OCI-LY7 (cell line): ENCODE data around the gene DNAAF8. TPM values are rescaled to one million over a fixed set of nuclear protein-coding genes. Genes with fewer than 3 reads are reported as not detected.

Experiments
- BruUV-seq: library from RNA; stranded (reverse); fragments of 400-500 nt; replicated peaks from 2 replicates; lab custom pipeline; 2021; lab: Mats Ljungman, UMichigan
- CTCF ChIA-PET: fragments of 300-600 bp; sonication (Branson Sonifier 250); formaldehyde crosslinking; loops from one replicate; lab custom pipeline; 2022; ENCODE audit warnings: antibody characterized with exemption; ENCODE audit not compliant: unreplicated experiment; lab: Charles Lee
- POLR2A ChIA-PET: fragments of 300-600 bp; sonication (Branson Sonifier 250); formaldehyde crosslinking; loops from one replicate; lab custom pipeline; 2022; ENCODE audit warnings: antibody characterized with exemption; lab: Charles Lee
- DNase-seq: peaks from one replicate; pipeline ENCODE4 v3.0.0-alpha.2; 2015; ENCODE audit warnings: low spot score
- H2AFZ ChIP-seq: fragments of 200-600 bp; sonication (generic), shearing (Covaris generic); 2 replicates; pipeline ENCODE4 v1.6.1; 2014; ENCODE audit warnings: mild to moderate bottlenecking, antibody characterized with exemption, low read length, moderate library complexity
- H3K27ac ChIP-seq: fragments of 200-600 bp; sonication (generic); 2 replicates; pipeline ENCODE4 v1.5.1; 2014; ENCODE audit warnings: mixed run types, low read depth, mild to moderate bottlenecking, moderate library complexity, low read length, inconsistent platforms; ENCODE audit not compliant: poor library complexity, severe bottlenecking
- H3K36me3 ChIP-seq: fragments of 200-600 bp; sonication (generic); 2 replicates; pipeline ENCODE4 v1.6.1; 2014; ENCODE audit warnings: mild to moderate bottlenecking, antibody characterized with exemption, low read length, moderate library complexity, mixed read lengths; ENCODE audit not compliant: insufficient read depth
- H3K4me1 ChIP-seq: fragments of 200-600 bp; sonication (generic); 2 replicates; pipeline ENCODE4 v1.5.1; 2014; ENCODE audit warnings: mild to moderate bottlenecking, low read length; ENCODE audit not compliant: insufficient read depth, poor library complexity, severe bottlenecking
- H3K4me2 ChIP-seq: fragments of 200-600 bp; sonication (generic); 2 replicates; pipeline ENCODE4 v1.6.1; 2014; ENCODE audit warnings: mild to moderate bottlenecking, low read length
- H3K4me3 ChIP-seq: fragments of 200-600 bp; sonication (generic); 2 replicates; pipeline ENCODE4 v1.5.1; 2014; ENCODE audit warnings: mild to moderate bottlenecking, low read depth, low read length; ENCODE audit not compliant: poor library complexity, severe bottlenecking
- H3K79me2 ChIP-seq: fragments of 200-600 bp; sonication (generic); 2 replicates; pipeline ENCODE4 v1.6.1; 2016; ENCODE audit warnings: low read depth, mild to moderate bottlenecking, low read length, moderate library complexity, mixed read lengths; ENCODE audit not compliant: insufficient read depth
- H3K9me2 ChIP-seq: fragments of 200-600 bp; sonication (generic); 2 replicates; pipeline ENCODE4 v1.6.1; 2016; ENCODE audit warnings: mild to moderate bottlenecking, low read length, mixed read lengths; ENCODE audit not compliant: insufficient read depth
- H3K9me3 ChIP-seq: fragments of 200-600 bp; sonication (generic); 2 replicates; pipeline ENCODE4 v1.6.1; 2014; ENCODE audit warnings: mild to moderate bottlenecking, mixed run types, low read length, mixed read lengths
- H4K20me1 ChIP-seq: fragments of 200-600 bp; sonication (generic); 2 replicates; pipeline ENCODE4 v1.6.1; 2014; ENCODE audit warnings: mild to moderate bottlenecking, antibody characterized with exemption, low read length, moderate library complexity, mixed read lengths; ENCODE audit not compliant: insufficient read depth
- EZH2phosphoT487 ChIP-seq: fragments of 200-600 bp; sonication (generic); IDR thresholded peaks from 2 replicates; pipeline ENCODE4 v1.6.1; 2018; ENCODE audit warnings: low read depth, borderline replicate concordance, mild to moderate bottlenecking, mixed run types, antibody characterized with exemption, low read length, moderate library complexity, mixed read lengths
- intact Hi-C: fragments of 100-400 bp; cut with micrococcal nuclease; formaldehyde crosslinking; loops from one replicate; pipeline ENCODE4 v1.10.0; 2022; ENCODE audit not compliant: unreplicated experiment
- total RNA-seq, 2 experiments: library from RNA; depleted of rRNA in 1 of 2; stranded (reverse); fragments of >200 nt in 1 of 2; shearing (Covaris generic) in 1 of 2; gene quantifications; 2 replicates each; pipeline ENCODE4 v1.2.3, GENCODE V29; 2014 to 2022
- TF ChIP-seq, protein P1 (sequence below): fragments of 200-600 bp; sonication (generic); conservative IDR thresholded peaks from 2 replicates; pipeline ENCODE4 v1.5.1; 2014; ENCODE audit warnings: mild to moderate bottlenecking, antibody characterized with exemption, low read length, moderate library complexity, mixed read lengths

Gene DNAAF8
- total RNA-seq, 2 experiments from 2014 or later, result 0.38 to 1.1 TPM

DNA sequence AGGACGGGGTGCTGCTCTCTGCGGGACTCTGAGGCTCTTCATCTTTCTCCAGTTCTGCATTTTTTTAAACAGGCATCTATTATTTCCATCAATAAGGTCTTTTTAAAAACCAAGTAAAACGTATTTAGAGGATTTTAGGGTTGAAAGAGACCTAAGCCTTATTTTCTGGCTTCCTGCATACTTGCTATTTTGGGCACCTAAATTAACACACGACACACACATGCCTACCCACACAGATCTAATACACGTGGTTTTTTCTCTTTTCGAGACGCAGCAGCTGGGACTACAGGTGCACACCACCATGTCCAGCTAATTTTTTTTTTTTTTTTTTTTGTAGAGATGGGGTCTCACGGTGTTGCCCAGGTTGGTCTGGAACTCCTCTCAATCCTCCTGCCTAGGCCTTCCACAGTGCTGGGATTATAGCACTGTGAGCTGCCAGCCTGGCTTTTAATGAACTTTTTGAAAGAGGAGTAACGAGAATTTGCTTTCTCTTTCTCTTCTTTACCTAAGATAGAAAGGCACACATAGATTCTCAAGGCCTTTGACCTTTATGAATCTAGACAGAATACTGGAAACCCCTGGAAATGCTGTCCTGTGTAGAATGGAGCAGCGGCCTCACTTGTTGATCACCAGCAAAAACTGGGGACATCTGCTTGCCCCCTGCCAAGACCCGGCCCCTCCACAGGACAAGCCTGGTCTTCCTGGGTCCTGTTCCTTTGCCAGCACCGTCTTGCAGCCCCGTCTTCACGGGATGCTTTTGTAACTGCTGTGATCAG is 13.8 kb downstream of the DNAAF8 start:
- no peak overlapping the region for H3K4me3 ChIP-seq
- DNase-seq, result no peak
- H3K4me2 ChIP-seq, result peak overlapping the region; percentile 14; the same call in 1 of the 2 replicates
- H4K20me1 ChIP-seq, result no peaks in the 10 kb centered on the region
- no peaks in the 10 kb centered on the region for H3K79me2 ChIP-seq
- intact Hi-C loops, result no loop called here
- no peaks in the 10 kb centered on the region for H3K9me2 ChIP-seq
- TF ChIP-seq, protein P1, sequence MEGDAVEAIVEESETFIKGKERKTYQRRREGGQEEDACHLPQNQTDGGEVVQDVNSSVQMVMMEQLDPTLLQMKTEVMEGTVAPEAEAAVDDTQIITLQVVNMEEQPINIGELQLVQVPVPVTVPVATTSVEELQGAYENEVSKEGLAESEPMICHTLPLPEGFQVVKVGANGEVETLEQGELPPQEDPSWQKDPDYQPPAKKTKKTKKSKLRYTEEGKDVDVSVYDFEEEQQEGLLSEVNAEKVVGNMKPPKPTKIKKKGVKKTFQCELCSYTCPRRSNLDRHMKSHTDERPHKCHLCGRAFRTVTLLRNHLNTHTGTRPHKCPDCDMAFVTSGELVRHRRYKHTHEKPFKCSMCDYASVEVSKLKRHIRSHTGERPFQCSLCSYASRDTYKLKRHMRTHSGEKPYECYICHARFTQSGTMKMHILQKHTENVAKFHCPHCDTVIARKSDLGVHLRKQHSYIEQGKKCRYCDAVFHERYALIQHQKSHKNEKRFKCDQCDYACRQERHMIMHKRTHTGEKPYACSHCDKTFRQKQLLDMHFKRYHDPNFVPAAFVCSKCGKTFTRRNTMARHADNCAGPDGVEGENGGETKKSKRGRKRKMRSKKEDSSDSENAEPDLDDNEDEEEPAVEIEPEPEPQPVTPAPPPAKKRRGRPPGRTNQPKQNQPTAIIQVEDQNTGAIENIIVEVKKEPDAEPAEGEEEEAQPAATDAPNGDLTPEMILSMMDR, result no peak
- no peak for TF ChIP-seq EZH2phosphoT487
- peaks cover 19% of the 10 kb centered on the region; the same call in 1 of the 2 replicates for H3K36me3 ChIP-seq
- ChIA-PET CTCF (no interaction called here), POLR2A (interaction anchor here (0.6 to 1.3 kb wide), 6 partner anchors 9 to 258 kb away, joined by 3 to 9 read pairs (median 3); no protein-coding TSS in a partner anchor)
- H3K4me1 ChIP-seq, result peaks cover 15% of the 10 kb centered on the region
- no peaks in the 10 kb centered on the region for H3K9me3 ChIP-seq
- BruUV-seq, result TSS peak; percentile 36
- H3K27ac ChIP-seq, result no peak overlapping the region
- no peak overlapping the region for H2AFZ ChIP-seq

DNA sequence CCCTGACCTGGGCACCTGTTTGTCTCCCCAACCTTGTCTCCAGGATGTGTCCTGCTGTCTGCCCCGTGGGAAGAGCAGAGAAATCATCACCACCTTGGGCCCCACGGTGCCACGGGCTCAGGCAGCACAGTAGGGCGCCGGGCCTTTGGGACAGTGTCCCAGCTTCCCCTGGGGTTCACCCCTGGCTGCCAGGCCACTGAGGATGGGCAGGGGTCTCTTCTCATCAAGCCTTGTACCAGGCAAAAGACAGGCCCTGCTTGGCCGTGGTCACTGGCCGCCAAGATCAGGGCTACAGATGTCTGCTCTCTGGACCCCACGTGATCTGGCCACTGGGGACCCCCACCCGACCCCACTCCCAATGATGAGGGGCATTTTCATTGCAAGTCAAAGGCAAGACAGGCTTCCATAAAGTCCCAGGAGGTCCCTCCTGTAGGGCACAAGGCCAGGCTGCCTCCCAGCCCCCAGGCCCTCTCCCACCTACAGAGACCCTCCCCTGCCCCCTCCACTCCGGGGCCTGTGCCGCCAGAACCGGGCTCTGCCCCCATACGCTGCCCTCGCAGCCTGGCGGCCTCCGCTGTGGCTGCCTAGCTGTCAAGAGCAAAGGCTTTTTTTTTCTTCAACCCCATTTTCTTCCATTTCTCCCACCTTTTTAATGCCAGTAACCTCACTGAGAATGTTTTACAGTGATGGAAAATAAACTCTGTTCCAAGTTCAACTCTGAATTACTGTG is 14.5 kb downstream of the DNAAF8 start:
- no peaks in the 10 kb centered on the region for H3K9me2 ChIP-seq
- no peak for DNase-seq
- peaks cover 25% of the 10 kb centered on the region; the same call in 1 of the 2 replicates for H3K36me3 ChIP-seq
- no peak overlapping the region for H3K27ac ChIP-seq
- H3K9me3 ChIP-seq, result no peaks in the 10 kb centered on the region
- no peak overlapping the region for H2AFZ ChIP-seq
- no peaks in the 10 kb centered on the region for H3K79me2 ChIP-seq
- POLR2A ChIA-PET, result interaction anchor here (0.7 kb wide), 1 partner anchor 258 kb away, joined by 7 read pairs; no protein-coding TSS in a partner anchor
- intact Hi-C loops, result no loop called here
- BruUV-seq, result no TSS peak
- H3K4me2 ChIP-seq, result no peak overlapping the region
- H3K4me1 ChIP-seq, result peaks cover 15% of the 10 kb centered on the region
- CTCF ChIA-PET, result no interaction called here
- TF ChIP-seq, protein P1, result no peak
- TF ChIP-seq EZH2phosphoT487, result no peak
- no peaks in the 10 kb centered on the region for H4K20me1 ChIP-seq
- no peak overlapping the region for H3K4me3 ChIP-seq
